Ovary (tissue), 3 donors: Measurements from ENCODE around the gene MBNL3.

ENCODE experiments used
- POLR2A ChIP-seq: fragments of 450-650 bp; IDR thresholded peaks from one replicate; pipeline ENCODE4 v1.6.1; 2017; ENCODE audit warnings: antibody characterized with exemption, mild to moderate bottlenecking, moderate library complexity
- TF ChIP-seq, protein P1 (sequence below), 3 donors: fragments of 450-650 bp in 2 of 3; fragments of 200-600 bp in 1 of 3; IDR thresholded peaks; one replicate each; pipeline versions ENCODE4 v1.5.1 to v1.8.0; 2016 to 2022; ENCODE audit warnings: antibody characterized with exemption in 3 of 3, mild to moderate bottlenecking in 1 of 3
- donor health status: DM: no; HTN: no; CAD: no.

DNA sequence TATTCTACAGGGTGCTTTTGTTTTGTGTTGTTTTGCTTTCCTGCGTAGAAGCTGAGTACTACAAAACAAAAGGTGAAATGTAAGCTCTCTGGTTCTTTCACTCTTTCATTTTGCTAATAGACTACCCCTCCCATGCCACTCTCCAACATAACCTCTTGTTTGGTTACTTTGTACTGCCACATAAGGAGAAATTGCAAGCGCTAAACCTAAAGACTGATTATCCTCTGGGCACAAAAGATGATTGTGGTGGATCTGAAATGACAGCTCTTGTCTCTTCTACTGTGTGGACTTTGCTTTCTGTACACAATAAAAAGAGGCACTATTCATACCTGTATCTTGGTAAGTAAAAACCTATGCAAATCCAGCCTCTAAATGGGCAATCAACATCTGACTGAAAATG, 5.3 kb downstream of the MBNL3 start:
- TF ChIP-seq, protein P1, sequence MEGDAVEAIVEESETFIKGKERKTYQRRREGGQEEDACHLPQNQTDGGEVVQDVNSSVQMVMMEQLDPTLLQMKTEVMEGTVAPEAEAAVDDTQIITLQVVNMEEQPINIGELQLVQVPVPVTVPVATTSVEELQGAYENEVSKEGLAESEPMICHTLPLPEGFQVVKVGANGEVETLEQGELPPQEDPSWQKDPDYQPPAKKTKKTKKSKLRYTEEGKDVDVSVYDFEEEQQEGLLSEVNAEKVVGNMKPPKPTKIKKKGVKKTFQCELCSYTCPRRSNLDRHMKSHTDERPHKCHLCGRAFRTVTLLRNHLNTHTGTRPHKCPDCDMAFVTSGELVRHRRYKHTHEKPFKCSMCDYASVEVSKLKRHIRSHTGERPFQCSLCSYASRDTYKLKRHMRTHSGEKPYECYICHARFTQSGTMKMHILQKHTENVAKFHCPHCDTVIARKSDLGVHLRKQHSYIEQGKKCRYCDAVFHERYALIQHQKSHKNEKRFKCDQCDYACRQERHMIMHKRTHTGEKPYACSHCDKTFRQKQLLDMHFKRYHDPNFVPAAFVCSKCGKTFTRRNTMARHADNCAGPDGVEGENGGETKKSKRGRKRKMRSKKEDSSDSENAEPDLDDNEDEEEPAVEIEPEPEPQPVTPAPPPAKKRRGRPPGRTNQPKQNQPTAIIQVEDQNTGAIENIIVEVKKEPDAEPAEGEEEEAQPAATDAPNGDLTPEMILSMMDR (IDR thresholded peaks at IDR 0.05): no peak
- TF ChIP-seq POLR2A: no peak
